HepG2 (cell line): ENCODE data around the gene PRDX4. TPM values are rescaled to one million over a fixed set of nuclear protein-coding genes. Genes with fewer than 3 reads are reported as not detected.

ENCODE experiments used
- CCAR2 ChIP-seq: fragments of 200-400 bp; formaldehyde crosslinking; optimal IDR thresholded peaks from 2 replicates; pipeline ENCODE3; 2018; ENCODE audit warnings: low read depth, mild to moderate bottlenecking, low read length, moderate library complexity
- HDAC2 ChIP-seq: sonication (generic); formaldehyde crosslinking; IDR thresholded peaks from 2 replicates; pipeline ENCODE4 v1.4.0; 2020; ENCODE audit warnings: missing genetic modification reagents
- HNRNPLL ChIP-seq: fragments of 200-400 bp; formaldehyde crosslinking; IDR thresholded peaks from 2 replicates; pipeline ENCODE4 v1.6.1; 2017; ENCODE audit warnings: mild to moderate bottlenecking, low read depth, low read length; ENCODE audit not compliant: poor library complexity, severe bottlenecking
- HOXA3 ChIP-seq: sonication (generic); formaldehyde crosslinking; IDR thresholded peaks from 2 replicates; pipeline ENCODE4 v1.5.0; 2020; ENCODE audit warnings: missing genetic modification reagents
- JUNB ChIP-seq: sonication (generic); formaldehyde crosslinking; IDR thresholded peaks from 2 replicates; pipeline ENCODE4 v1.8.0; 2022; ENCODE audit warnings: missing genetic modification reagents, mild to moderate bottlenecking, borderline replicate concordance
- KLF16 ChIP-seq, 2 experiments: sonication (generic) in 1 of 2; formaldehyde crosslinking in 1 of 2; IDR thresholded peaks; 2 replicates each; pipeline versions ENCODE4 v1.6.1 to v1.8.0; 2016 to 2023; ENCODE audit warnings: missing genetic modification reagents in 2 of 2, missing compliant biosample characterization in 1 of 2
- MEIS1 ChIP-seq: sonication (generic); formaldehyde crosslinking; IDR thresholded peaks from 2 replicates; pipeline ENCODE4 v1.9.0; 2021; ENCODE audit warnings: mild to moderate bottlenecking, missing genetic modification reagents, moderate library complexity, borderline replicate concordance
- MXD3 ChIP-seq: IDR thresholded peaks from 2 replicates; pipeline ENCODE4 v1.6.1; 2016; ENCODE audit warnings: mild to moderate bottlenecking, missing biosample characterization, missing genetic modification reagents
- NR2C2 ChIP-seq: sonication (generic); formaldehyde crosslinking; IDR thresholded peaks from 2 replicates; pipeline ENCODE4 v1.4.0; 2020; ENCODE audit warnings: missing genetic modification reagents, mild to moderate bottlenecking, moderate library complexity, borderline replicate concordance
- TSC22D2 ChIP-seq: sonication (generic); formaldehyde crosslinking; IDR thresholded peaks from 2 replicates; pipeline ENCODE4 v1.5.1; 2020; ENCODE audit warnings: missing genetic modification reagents, mild to moderate bottlenecking, borderline replicate concordance
- ZFP1 ChIP-seq: IDR thresholded peaks from 2 replicates; pipeline ENCODE4 v1.6.1; 2016
- ZNF234 ChIP-seq: sonication (generic); formaldehyde crosslinking; conservative IDR thresholded peaks from 2 replicates; pipeline ENCODE4 v1.5.1; 2020; ENCODE audit warnings: mild to moderate bottlenecking, missing genetic modification reagents
- ZNF253 ChIP-seq: sonication (generic); formaldehyde crosslinking; IDR thresholded peaks from 2 replicates; pipeline ENCODE4 v1.8.0; 2022; ENCODE audit warnings: mild to moderate bottlenecking, missing genetic modification reagents, borderline replicate concordance
- ZNF329 ChIP-seq: sonication (generic); formaldehyde crosslinking; IDR thresholded peaks from 2 replicates; pipeline ENCODE4 v1.9.0; 2021; ENCODE audit warnings: low read depth, mild to moderate bottlenecking, missing genetic modification reagents
- ZNF343 ChIP-seq: sonication (generic); formaldehyde crosslinking; IDR thresholded peaks from 2 replicates; pipeline ENCODE4 v1.4.0; 2020; ENCODE audit warnings: mild to moderate bottlenecking, missing genetic modification reagents
- ZNF607 ChIP-seq: sonication (generic); formaldehyde crosslinking; IDR thresholded peaks from 2 replicates; pipeline ENCODE4 v1.5.1; 2020; ENCODE audit warnings: missing genetic modification reagents, mild to moderate bottlenecking, borderline replicate concordance
- ZNF670 ChIP-seq: sonication (generic); formaldehyde crosslinking; IDR thresholded peaks from 2 replicates; pipeline ENCODE4 v1.8.0; 2022; ENCODE audit warnings: mild to moderate bottlenecking, missing genetic modification reagents, borderline replicate concordance
- ZNF710 ChIP-seq: sonication (generic); formaldehyde crosslinking; IDR thresholded peaks from 2 replicates; pipeline ENCODE4 v1.5.0; 2020; ENCODE audit warnings: mild to moderate bottlenecking, missing genetic modification reagents, borderline replicate concordance
- ZNF761 ChIP-seq: sonication (generic); formaldehyde crosslinking; conservative IDR thresholded peaks from 2 replicates; pipeline ENCODE4 v1.4.0; 2020; ENCODE audit warnings: mild to moderate bottlenecking, missing genetic modification reagents
- ZSCAN20 ChIP-seq: sonication (generic); formaldehyde crosslinking; IDR thresholded peaks from 2 replicates; pipeline ENCODE4 v1.4.0; 2020; ENCODE audit warnings: missing genetic modification reagents, mild to moderate bottlenecking, borderline replicate concordance
- polyA plus RNA-seq, 8 experiments: library from polyadenylated mRNA; depleted of rRNA in 3 of 8; stranded (reverse) in 7 of 8; unstranded in 1 of 8; fragments of >200 nt; fragmentation: Illumina TruSeq in 4 of 8; extraction: Trizol in 4 of 8; gene quantifications; 2 replicates each; pipeline versions ENCODE4 v1.2.1 to v1.2.3, GENCODE V29; 2011 to 2016; ENCODE audit warnings: low read depth in 4 of 8, missing spikeins in 1 of 8, mixed read lengths in 1 of 8; ENCODE audit not compliant: insufficient read depth in 1 of 8
- total RNA-seq, 5 experiments: library from RNA; depleted of rRNA; stranded (reverse); fragments of >200 nt; fragmentation: Illumina TruSeq; extraction: Trizol; gene quantifications; 2 replicates each; pipeline ENCODE4 v1.2.3, GENCODE V29; 2016; ENCODE audit warnings: low read depth in 1 of 5
- TF ChIP-seq, protein P1 (sequence below): sonication (generic); formaldehyde crosslinking; IDR thresholded peaks from 2 replicates; pipeline ENCODE4 v1.4.0; 2020; ENCODE audit warnings: missing genetic modification reagents

The PRDX4 gene
- total and polyA plus RNA-seq, 2 of the 13 experiments (the other 11 are each of a cell fraction or from before 2014, with no cell fraction given) = 217 to 252 TPM

GRCh38 chrX:23667239-23668177 lies at the start of gene PRDX4 (continued):
- TF ChIP-seq, protein P1, sequence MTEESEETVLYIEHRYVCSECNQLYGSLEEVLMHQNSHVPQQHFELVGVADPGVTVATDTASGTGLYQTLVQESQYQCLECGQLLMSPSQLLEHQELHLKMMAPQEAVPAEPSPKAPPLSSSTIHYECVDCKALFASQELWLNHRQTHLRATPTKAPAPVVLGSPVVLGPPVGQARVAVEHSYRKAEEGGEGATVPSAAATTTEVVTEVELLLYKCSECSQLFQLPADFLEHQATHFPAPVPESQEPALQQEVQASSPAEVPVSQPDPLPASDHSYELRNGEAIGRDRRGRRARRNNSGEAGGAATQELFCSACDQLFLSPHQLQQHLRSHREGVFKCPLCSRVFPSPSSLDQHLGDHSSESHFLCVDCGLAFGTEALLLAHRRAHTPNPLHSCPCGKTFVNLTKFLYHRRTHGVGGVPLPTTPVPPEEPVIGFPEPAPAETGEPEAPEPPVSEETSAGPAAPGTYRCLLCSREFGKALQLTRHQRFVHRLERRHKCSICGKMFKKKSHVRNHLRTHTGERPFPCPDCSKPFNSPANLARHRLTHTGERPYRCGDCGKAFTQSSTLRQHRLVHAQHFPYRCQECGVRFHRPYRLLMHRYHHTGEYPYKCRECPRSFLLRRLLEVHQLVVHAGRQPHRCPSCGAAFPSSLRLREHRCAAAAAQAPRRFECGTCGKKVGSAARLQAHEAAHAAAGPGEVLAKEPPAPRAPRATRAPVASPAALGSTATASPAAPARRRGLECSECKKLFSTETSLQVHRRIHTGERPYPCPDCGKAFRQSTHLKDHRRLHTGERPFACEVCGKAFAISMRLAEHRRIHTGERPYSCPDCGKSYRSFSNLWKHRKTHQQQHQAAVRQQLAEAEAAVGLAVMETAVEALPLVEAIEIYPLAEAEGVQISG (CRISPR knock-in tag) = 0 out of 2 replicates have a peak, but pooled peaks have one; percentile 50
- TF ChIP-seq HOXA3 (CRISPR knock-in tag) (peak; percentile 75), ZNF253 (peak; percentile 45; the same call in 1 of the 2 replicates), CCAR2 (no peak), KLF16 (CRISPR knock-in tag; IDR thresholded peaks at IDR 0.05) (peak in 1 of 2 experiments; percentile 42; a peak in 1 of 4 replicates), HNRNPLL (peak; percentile 36), ZNF710 (CRISPR knock-in tag) (no peak), JUNB (CRISPR knock-in tag) (peak; percentile 13; the same call in 1 of the 2 replicates), MEIS1 (CRISPR knock-in tag) (0 out of 2 replicates have a peak, but pooled peaks have one; percentile 51), HDAC2 (peak; percentile 58; the same call in 1 of the 2 replicates), NR2C2 (CRISPR knock-in tag) (0 out of 2 replicates have a peak, but pooled peaks have one; percentile 16), TSC22D2 (peak; percentile 40; the same call in 1 of the 2 replicates), ZNF761 (CRISPR knock-in tag) (0 out of 2 replicates have a peak, but pooled peaks have one; percentile 42), ZNF670 (CRISPR knock-in tag) (no peak), ZNF234 (no peak), ZNF329 (CRISPR knock-in tag) (no peak), MXD3 (0 out of 2 replicates have a peak, but pooled peaks have one; percentile 49), ZSCAN20 (CRISPR knock-in tag) (no peak), ZFP1 (CRISPR knock-in tag) (no peak), ZNF607 (CRISPR knock-in tag) (0 out of 2 replicates have a peak, but pooled peaks have one; percentile 34), ZNF343 (CRISPR knock-in tag) (peak; percentile 86; the same call in 1 of the 2 replicates)
